ENCODE results near the gene ACCS. TPM values are rescaled to one million over a fixed set of nuclear protein-coding genes. Genes with fewer than 3 reads are reported as not detected.

Gene ACCS
- total RNA-seq, 1 experiment from 2014 or later, result 13.9 TPM

DNA sequence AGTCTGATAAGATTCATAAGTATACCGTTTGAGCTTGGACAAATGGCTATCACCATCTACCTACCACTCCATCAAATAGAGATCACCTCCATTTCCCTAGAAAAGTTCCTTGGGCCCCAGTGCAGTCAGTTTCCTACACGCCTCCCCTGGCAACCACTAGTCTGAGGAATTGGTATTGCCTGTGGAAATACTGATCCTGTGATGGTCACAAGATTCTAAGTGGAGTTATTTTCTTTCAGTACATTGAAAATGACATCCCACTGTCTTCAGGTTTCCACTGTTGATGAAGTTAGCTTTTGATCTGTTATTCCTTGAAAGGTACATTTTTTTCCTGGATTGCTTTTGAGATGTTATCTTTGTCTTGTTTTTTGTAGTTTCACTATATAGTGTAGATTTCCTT, 22.9 kb upstream of the ACCS start (continued):
- TF ChIP-seq IRF2 (CRISPR knock-in tag; IDR thresholded peaks at IDR 0.05; ENCODE audit: borderline replicate concordance, low read depth) (no peak), OVOL2 (CRISPR knock-in tag; IDR thresholded peaks at IDR 0.05; ENCODE audit: borderline replicate concordance) (no peak)

DNA sequence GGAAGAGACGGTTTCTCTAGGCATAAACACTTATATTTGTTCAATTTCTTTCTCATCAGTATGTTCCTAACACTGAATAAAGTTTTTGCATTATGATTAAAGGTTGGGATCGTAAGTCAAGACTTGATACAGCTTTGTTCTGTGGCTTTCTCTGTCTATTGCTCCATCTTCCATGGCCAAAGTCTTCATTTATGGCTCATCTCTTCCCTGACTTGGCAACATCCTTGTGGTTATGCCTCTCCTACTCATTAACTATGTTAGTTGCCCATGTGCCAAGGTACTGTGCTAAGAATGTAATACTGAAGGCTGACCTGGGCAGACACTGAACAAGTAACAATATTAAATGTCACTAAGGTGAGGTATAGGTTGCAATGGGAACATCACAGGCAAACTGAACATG, 19.9 kb upstream of the ACCS start:
- H3K27me3 Mint-ChIP-seq (ENCODE audit: low read depth), result peaks cover 2% of the 10 kb centered on the region
- H3K27ac Mint-ChIP-seq, result no peak overlapping the region
- H3K9me3 Mint-ChIP-seq, result peaks cover 5% of the 10 kb centered on the region
- CTCF ChIA-PET, result no interaction called here
- DNase-seq (ENCODE audit: low spot score) (no peak), ATAC-seq (no peak)
- POLR2A ChIA-PET, result interaction anchor here (0.6 kb wide), 1 partner anchor 869 kb away, joined by 3 read pairs; no protein-coding TSS in a partner anchor
- TF ChIP-seq CREB1 (CRISPR knock-in tag; IDR thresholded peaks at IDR 0.05) (no peak), ESRRA (CRISPR knock-in tag; IDR thresholded peaks at IDR 0.05; ENCODE audit: borderline replicate concordance) (no peak), GRHL2 (CRISPR knock-in tag; IDR thresholded peaks at IDR 0.05; ENCODE audit: insufficient replicate concordance, severe bottlenecking) (no peak), NR3C1 (CRISPR knock-in tag; conservative IDR thresholded peaks at IDR 0.05; ENCODE audit: low read depth) (no peak)
- TF ChIP-seq, protein P1, sequence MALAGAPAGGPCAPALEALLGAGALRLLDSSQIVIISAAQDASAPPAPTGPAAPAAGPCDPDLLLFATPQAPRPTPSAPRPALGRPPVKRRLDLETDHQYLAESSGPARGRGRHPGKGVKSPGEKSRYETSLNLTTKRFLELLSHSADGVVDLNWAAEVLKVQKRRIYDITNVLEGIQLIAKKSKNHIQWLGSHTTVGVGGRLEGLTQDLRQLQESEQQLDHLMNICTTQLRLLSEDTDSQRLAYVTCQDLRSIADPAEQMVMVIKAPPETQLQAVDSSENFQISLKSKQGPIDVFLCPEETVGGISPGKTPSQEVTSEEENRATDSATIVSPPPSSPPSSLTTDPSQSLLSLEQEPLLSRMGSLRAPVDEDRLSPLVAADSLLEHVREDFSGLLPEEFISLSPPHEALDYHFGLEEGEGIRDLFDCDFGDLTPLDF (CRISPR knock-in tag; IDR thresholded peaks at IDR 0.05), result no peak
- H3K4me1 Mint-ChIP-seq, result no peaks in the 10 kb centered on the region
- H3K36me3 Mint-ChIP-seq, result peaks cover 2% of the 10 kb centered on the region; the same call in 1 of the 2 replicates
- H3K4me3 Mint-ChIP-seq, result no peak overlapping the region

DNA sequence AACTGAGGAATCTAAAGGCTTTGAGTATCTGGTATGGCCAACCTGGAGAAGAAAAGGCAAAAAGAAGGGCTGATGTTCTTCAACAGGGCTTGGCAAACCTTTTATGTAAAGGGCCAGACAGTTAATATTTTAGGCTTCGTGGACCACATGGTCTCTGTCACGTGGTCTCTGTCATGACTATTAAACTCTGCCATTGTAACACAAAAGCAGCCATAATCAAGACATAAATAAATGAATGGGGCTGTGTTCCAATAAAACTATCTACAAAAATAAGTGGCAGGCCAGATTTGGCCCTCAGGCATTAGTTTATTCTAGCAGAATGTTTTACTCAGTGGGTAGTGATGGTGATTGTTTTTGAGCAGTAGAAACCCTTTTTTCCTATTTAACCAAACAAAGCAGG, 18.8 kb upstream of the ACCS start:
- Mint-ChIP-seq H3K4me3 (no peak overlapping the region), H3K36me3 (no peaks in the 10 kb centered on the region), H3K9me3 (no peaks in the 10 kb centered on the region), H3K27ac (no peak overlapping the region), H3K4me1 (no peaks in the 10 kb centered on the region), H3K27me3 (ENCODE audit: low read depth) (no peaks in the 10 kb centered on the region; the same call in none of the 2 replicates)
- ATAC-seq (no peak), DNase-seq (ENCODE audit: low spot score) (no peak)
- ChIA-PET POLR2A (no interaction called here), CTCF (no interaction called here)
- TF ChIP-seq, protein P2, sequence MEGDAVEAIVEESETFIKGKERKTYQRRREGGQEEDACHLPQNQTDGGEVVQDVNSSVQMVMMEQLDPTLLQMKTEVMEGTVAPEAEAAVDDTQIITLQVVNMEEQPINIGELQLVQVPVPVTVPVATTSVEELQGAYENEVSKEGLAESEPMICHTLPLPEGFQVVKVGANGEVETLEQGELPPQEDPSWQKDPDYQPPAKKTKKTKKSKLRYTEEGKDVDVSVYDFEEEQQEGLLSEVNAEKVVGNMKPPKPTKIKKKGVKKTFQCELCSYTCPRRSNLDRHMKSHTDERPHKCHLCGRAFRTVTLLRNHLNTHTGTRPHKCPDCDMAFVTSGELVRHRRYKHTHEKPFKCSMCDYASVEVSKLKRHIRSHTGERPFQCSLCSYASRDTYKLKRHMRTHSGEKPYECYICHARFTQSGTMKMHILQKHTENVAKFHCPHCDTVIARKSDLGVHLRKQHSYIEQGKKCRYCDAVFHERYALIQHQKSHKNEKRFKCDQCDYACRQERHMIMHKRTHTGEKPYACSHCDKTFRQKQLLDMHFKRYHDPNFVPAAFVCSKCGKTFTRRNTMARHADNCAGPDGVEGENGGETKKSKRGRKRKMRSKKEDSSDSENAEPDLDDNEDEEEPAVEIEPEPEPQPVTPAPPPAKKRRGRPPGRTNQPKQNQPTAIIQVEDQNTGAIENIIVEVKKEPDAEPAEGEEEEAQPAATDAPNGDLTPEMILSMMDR (IDR thresholded peaks at IDR 0.05), result no peak
- TF ChIP-seq SP1 (CRISPR knock-in tag; conservative IDR thresholded peaks at IDR 0.05), result no peak
- TF ChIP-seq FOXK1 (CRISPR knock-in tag; IDR thresholded peaks at IDR 0.05), result no peak

DNA sequence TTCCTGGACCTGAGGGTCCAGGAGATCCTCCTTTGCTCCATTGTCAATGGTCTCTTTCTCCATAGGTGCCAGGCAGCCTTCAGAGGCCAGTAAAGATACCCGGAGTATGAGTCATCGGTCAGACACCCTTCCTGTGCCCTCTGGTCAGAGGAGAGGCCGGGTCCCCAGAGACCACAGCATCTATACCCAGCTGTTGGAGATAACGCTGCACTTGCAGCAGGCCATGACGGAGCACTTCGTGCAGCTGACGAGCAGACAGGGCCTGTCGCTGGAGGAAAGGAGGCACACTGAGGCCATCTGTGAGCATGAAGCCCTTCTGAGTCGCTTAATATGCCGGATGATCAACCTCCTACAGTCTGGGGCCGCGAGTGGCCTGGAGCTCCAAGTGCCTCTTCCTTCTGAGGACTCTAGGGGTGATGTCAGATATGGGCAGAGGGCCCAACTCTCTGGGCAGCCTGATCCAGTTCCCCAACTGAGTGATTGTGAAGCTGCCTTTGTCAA, 18.1 kb upstream of the ACCS start, which contains the start of gene ACCSL:
ACCSL (plus strand) TSS at position 51 of the 501 bp plus-strand sequence; CDS start at position 107, 56 bp downstream.
- DNase-seq (ENCODE audit: low spot score), result no peak
- CTCF ChIA-PET, result no interaction called here

DNA sequence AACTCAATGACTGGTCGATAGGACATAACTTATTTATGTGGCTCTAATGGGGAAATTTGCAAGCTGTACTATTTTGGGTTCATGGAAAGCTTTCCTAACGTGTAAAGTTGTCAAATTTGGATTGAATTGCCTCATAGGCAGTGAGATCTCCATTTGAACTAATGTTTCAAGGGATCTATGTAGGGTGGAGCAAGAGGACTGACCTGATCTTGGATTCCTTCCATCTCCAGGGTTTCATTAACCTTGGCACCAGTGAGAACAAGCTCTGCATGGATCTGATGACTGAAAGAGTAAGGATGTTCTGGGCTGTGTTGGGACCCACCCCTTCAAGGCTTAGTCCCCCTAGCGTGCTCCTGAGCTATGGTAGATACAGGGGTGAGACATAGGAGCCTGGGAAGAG, 16.2 kb upstream of the ACCS start:
- Mint-ChIP-seq H3K4me1 (no peaks in the 10 kb centered on the region), H3K36me3 (no peaks in the 10 kb centered on the region), H3K27me3 (ENCODE audit: low read depth) (no peaks in the 10 kb centered on the region; the same call in none of the 2 replicates), H3K27ac (no peak overlapping the region), H3K9me3 (no peaks in the 10 kb centered on the region), H3K4me3 (no peak overlapping the region)
- POLR2A ChIA-PET, result no interaction called here
- CTCF ChIA-PET, result interaction anchor here (1.4 kb wide), 1 partner anchor 45 kb away, joined by 7 read pairs; the partner anchor contains the start of gene EXT2
- ATAC-seq, result no peak
- no peak for DNase-seq (ENCODE audit: low spot score)
- no peak for TF ChIP-seq ETV6 (CRISPR knock-in tag; IDR thresholded peaks at IDR 0.05)
- TF ChIP-seq NR3C1 (CRISPR knock-in tag; conservative IDR thresholded peaks at IDR 0.05; ENCODE audit: low read depth), result no peak
- TF ChIP-seq, protein P3, sequence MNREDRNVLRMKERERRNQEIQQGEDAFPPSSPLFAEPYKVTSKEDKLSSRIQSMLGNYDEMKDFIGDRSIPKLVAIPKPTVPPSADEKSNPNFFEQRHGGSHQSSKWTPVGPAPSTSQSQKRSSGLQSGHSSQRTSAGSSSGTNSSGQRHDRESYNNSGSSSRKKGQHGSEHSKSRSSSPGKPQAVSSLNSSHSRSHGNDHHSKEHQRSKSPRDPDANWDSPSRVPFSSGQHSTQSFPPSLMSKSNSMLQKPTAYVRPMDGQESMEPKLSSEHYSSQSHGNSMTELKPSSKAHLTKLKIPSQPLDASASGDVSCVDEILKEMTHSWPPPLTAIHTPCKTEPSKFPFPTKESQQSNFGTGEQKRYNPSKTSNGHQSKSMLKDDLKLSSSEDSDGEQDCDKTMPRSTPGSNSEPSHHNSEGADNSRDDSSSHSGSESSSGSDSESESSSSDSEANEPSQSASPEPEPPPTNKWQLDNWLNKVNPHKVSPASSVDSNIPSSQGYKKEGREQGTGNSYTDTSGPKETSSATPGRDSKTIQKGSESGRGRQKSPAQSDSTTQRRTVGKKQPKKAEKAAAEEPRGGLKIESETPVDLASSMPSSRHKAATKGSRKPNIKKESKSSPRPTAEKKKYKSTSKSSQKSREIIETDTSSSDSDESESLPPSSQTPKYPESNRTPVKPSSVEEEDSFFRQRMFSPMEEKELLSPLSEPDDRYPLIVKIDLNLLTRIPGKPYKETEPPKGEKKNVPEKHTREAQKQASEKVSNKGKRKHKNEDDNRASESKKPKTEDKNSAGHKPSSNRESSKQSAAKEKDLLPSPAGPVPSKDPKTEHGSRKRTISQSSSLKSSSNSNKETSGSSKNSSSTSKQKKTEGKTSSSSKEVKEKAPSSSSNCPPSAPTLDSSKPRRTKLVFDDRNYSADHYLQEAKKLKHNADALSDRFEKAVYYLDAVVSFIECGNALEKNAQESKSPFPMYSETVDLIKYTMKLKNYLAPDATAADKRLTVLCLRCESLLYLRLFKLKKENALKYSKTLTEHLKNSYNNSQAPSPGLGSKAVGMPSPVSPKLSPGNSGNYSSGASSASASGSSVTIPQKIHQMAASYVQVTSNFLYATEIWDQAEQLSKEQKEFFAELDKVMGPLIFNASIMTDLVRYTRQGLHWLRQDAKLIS (CRISPR knock-in tag; IDR thresholded peaks at IDR 0.05; ENCODE audit: borderline replicate concordance), result no peak

More for the DNA sequence above, 18.1 kb upstream of the ACCS start, which contains the start of gene ACCSL:
- no peak within 1 kb of the TSS for H3K27ac Mint-ChIP-seq
- no peak for TF ChIP-seq ESRRA (CRISPR knock-in tag; IDR thresholded peaks at IDR 0.05; ENCODE audit: borderline replicate concordance)
- TF ChIP-seq TP53 (CRISPR knock-in tag; IDR thresholded peaks at IDR 0.05), result no peak
- TF ChIP-seq CREM (CRISPR knock-in tag; IDR thresholded peaks at IDR 0.05), result no peak
- TF ChIP-seq ATF1 (CRISPR knock-in tag; IDR thresholded peaks at IDR 0.05), result no peak
- no peak for TF ChIP-seq RORB (CRISPR knock-in tag; IDR thresholded peaks at IDR 0.05)
- TF ChIP-seq, protein P1 (CRISPR knock-in tag; IDR thresholded peaks at IDR 0.05), result no peak
- POLR2A ChIA-PET, result no interaction called here
- H3K36me3 Mint-ChIP-seq, result no peaks in the 10 kb centered on the region
- H3K27me3 Mint-ChIP-seq (ENCODE audit: low read depth), result no peaks in the 10 kb centered on the region; the same call in none of the 2 replicates
- no peaks in the 10 kb centered on the region for H3K9me3 Mint-ChIP-seq
- ATAC-seq, result no peak
- H3K4me1 Mint-ChIP-seq, result no peaks in the 10 kb centered on the region
- no peak within 1 kb of the TSS for H3K4me3 Mint-ChIP-seq

All from WTC11 (cell line).